K562 (cell line): ENCODE results near the gene C12orf75. TPM values are rescaled to one million over a fixed set of nuclear protein-coding genes. Genes with fewer than 3 reads are reported as not detected.

ENCODE experiments used
- ATAC-seq: fragments of 200-7000 bp; cut with Tn5 transposase; 3 replicates; pipeline ENCODE4 v1.9.1; 2020; ENCODE audit warnings: moderate library complexity
- BruUV-seq: library from RNA; stranded (reverse); fragments of 400-500 nt; replicated peaks from 2 replicates; lab custom pipeline; 2021; lab: Mats Ljungman, UMichigan
- CTCF ChIA-PET: fragments of 300-600 bp; formaldehyde crosslinking; extraction: SDS; loops from one replicate; lab custom pipeline; 2021; ENCODE audit warnings: low intra/inter-chr PET ratio; lab: Yijun Ruan, JAX
- POLR2A ChIA-PET: fragments of 300-600, 350-650 bp; sonication (Branson Sonifier 250); formaldehyde crosslinking; extraction: SDS; loops from one replicate; lab custom pipeline; 2021; ENCODE audit warnings: antibody characterized with exemption, inconsistent platforms; lab: Yijun Ruan, JAX
- DNase-seq, 4 experiments: peaks; one replicate each; pipeline versions ENCODE4 v3.0.0 to v3.0.0-alpha.2; 2011 to 2018; ENCODE audit warnings: low spot score in 3 of 4, mixed read lengths in 3 of 4; ENCODE audit errors: extremely low read depth in 1 of 4
- FAIRE-seq: peaks from 2 replicates; lab custom pipeline; 2011; peaks lifted over from hg19 to GRCh38; lab: Jason Lieb, UNC
- H2AFZ ChIP-seq: 2 replicates; pipeline ENCODE4 v1.6.0; 2011; ENCODE audit warnings: low read depth, low read length, control low read depth, inconsistent platforms
- H3K27ac ChIP-seq: fragments of 200-600 bp; 3 replicates; pipeline ENCODE4 v1.8.0; 2011; ENCODE audit warnings: low read depth, mild to moderate bottlenecking, control low read depth, inconsistent platforms, low read length, moderate library complexity, mixed read lengths; ENCODE audit errors: extremely low read depth
- H3K27me3 ChIP-seq, 2 experiments: fragments of 300-600 bp in 1 of 2; 2 replicates in 1 of 2; 3 replicates in 1 of 2; pipeline versions ENCODE4 v1.6.0 to v1.8.0; 2011; ENCODE audit warnings: inconsistent platforms in 2 of 2, low read length in 2 of 2, mild to moderate bottlenecking in 1 of 2, mixed read lengths in 1 of 2, moderate library complexity in 1 of 2; ENCODE audit not compliant: control insufficient read depth in 2 of 2, insufficient read depth in 2 of 2
- H3K36me3 ChIP-seq: fragments of 300-600 bp; 3 replicates; pipeline ENCODE4 v1.8.0; 2011; ENCODE audit warnings: mild to moderate bottlenecking, low read length, inconsistent platforms; ENCODE audit not compliant: control insufficient read depth, insufficient read depth
- H3K4me1 ChIP-seq, 2 experiments: fragments of 200-600 bp in 1 of 2; replicated peaks in 1 of 2; 2 replicates in 1 of 2; 3 replicates in 1 of 2; pipeline versions ENCODE4 v1.5.1 to v1.8.0; 2011; ENCODE audit warnings: inconsistent platforms in 2 of 2, low read length in 2 of 2, mild to moderate bottlenecking in 1 of 2, mixed read lengths in 1 of 2, moderate library complexity in 1 of 2; ENCODE audit not compliant: control insufficient read depth in 2 of 2, insufficient read depth in 2 of 2
- H3K4me2 ChIP-seq: 2 replicates; pipeline ENCODE4 v1.6.1; 2011; ENCODE audit warnings: low read length, control low read depth, inconsistent platforms, mixed read lengths; ENCODE audit not compliant: insufficient read depth
- H3K4me3 ChIP-seq: fragments of 200-600 bp; sonication (generic), shearing (Covaris generic); 2 replicates; pipeline ENCODE4 v1.5.1; 2016; ENCODE audit warnings: control low read depth, inconsistent platforms
- H3K79me2 ChIP-seq: fragments of 200-600 bp; 3 replicates; pipeline ENCODE4 v1.8.0; 2011; ENCODE audit warnings: low read length, inconsistent platforms; ENCODE audit not compliant: control insufficient read depth, insufficient read depth
- H3K9ac ChIP-seq, 2 experiments: 2 replicates each; pipeline versions ENCODE4 v1.6.0 to v1.6.1; 2011; ENCODE audit warnings: low read depth in 2 of 2, low read length in 2 of 2, control low read depth in 1 of 2, inconsistent platforms in 1 of 2, mild to moderate bottlenecking in 1 of 2, mixed read lengths in 1 of 2; ENCODE audit not compliant: insufficient read depth in 1 of 2
- H3K9me1 ChIP-seq: one replicate; pipeline ENCODE4 v1.6.0; 2011; ENCODE audit warnings: inconsistent platforms, mild to moderate bottlenecking, low read length, moderate library complexity; ENCODE audit not compliant: control insufficient read depth, insufficient read depth
- H3K9me3 ChIP-seq: replicated peaks from 2 replicates; pipeline ENCODE4 v1.5.1; 2011; ENCODE audit warnings: low read depth, low read length, inconsistent platforms; ENCODE audit not compliant: control insufficient read depth, insufficient read depth
- H4K20me1 ChIP-seq: replicated peaks from 2 replicates; pipeline ENCODE4 v1.6.1; 2011; ENCODE audit warnings: low read length, inconsistent platforms, mixed read lengths; ENCODE audit not compliant: control insufficient read depth, insufficient read depth
- DDX20 ChIP-seq: fragments of 450-650 bp; IDR thresholded peaks from 2 replicates; pipeline ENCODE4 v1.6.1; 2016; ENCODE audit warnings: missing genetic modification characterization, low read depth, mild to moderate bottlenecking, missing compliant biosample characterization, moderate library complexity
- GATAD2A ChIP-seq: fragments of 450-650 bp; IDR thresholded peaks from 2 replicates; pipeline ENCODE4 v1.6.1; 2017
- HMG20B ChIP-seq: fragments of 250-450 bp; sonication (Bioruptor Pico); IDR thresholded peaks from 2 replicates; pipeline ENCODE4 v1.5.0; 2021; ENCODE audit warnings: mild to moderate bottlenecking
- NBN ChIP-seq: fragments of 450-650 bp; IDR thresholded peaks from 2 replicates; pipeline ENCODE4 v1.6.1; 2016; ENCODE audit warnings: low read depth, mild to moderate bottlenecking
- NR3C1 ChIP-seq: sonication (generic); formaldehyde crosslinking; IDR thresholded peaks from 2 replicates; pipeline ENCODE4 v1.8.1; 2022; ENCODE audit warnings: missing genetic modification reagents
- RBFOX2 ChIP-seq: fragments of 200-400 bp; formaldehyde crosslinking; IDR thresholded peaks from 2 replicates; pipeline ENCODE4 v1.6.1; 2017; ENCODE audit warnings: low read depth, mild to moderate bottlenecking, low read length, moderate library complexity
- TAF7 ChIP-seq: fragments of 450-650 bp; IDR thresholded peaks from 2 replicates; pipeline ENCODE4 v1.6.1; 2016; ENCODE audit warnings: missing genetic modification characterization, missing compliant biosample characterization
- ZKSCAN3 ChIP-seq: fragments of 250-450 bp; sonication (Bioruptor Pico); IDR thresholded peaks from 2 replicates; pipeline ENCODE4 v1.4.0; 2020
- ZNF140 ChIP-seq: fragments of 250-450 bp; sonication (Bioruptor Pico); IDR thresholded peaks from 2 replicates; pipeline ENCODE4 v1.8.0; 2021; ENCODE audit warnings: moderate library complexity, mild to moderate bottlenecking, inconsistent platforms
- ZNF217 ChIP-seq: sonication (generic); formaldehyde crosslinking; IDR thresholded peaks from 2 replicates; pipeline ENCODE4 v1.8.0; 2022; ENCODE audit warnings: mild to moderate bottlenecking, missing genetic modification reagents
- ZNF232 ChIP-seq: sonication (generic); formaldehyde crosslinking; IDR thresholded peaks from 2 replicates; pipeline ENCODE4 v1.8.0; 2022; ENCODE audit warnings: mild to moderate bottlenecking, missing genetic modification reagents
- WGBS: fragments of 100-300 bp; shearing (Covaris generic); methylation state at CpG from one replicate; pipeline ENCODE4 v1.1.6; 2016; ENCODE audit warnings: low coverage, mixed read lengths; ENCODE audit not compliant: insufficient coverage; ENCODE audit errors: missing lambda C conversion rate; 5-methylcytosine and 5-hydroxymethylcytosine counted together
- in situ Hi-C: fragments of 300-500 bp; cut with MboI; formaldehyde crosslinking; loops from 4 replicates; pipeline ENCODE4 v1.15.0; 2018; ENCODE audit warnings: inconsistent platforms, mixed read lengths
- intact Hi-C: fragments of 100-400 bp; cut with micrococcal nuclease; formaldehyde crosslinking; loops from 2 replicates; pipeline ENCODE4 v1.14.2; 2022
- polyA plus RNA-seq, 8 experiments: library from polyadenylated mRNA; depleted of rRNA in 4 of 8; stranded (reverse) in 5 of 8; unstranded in 3 of 8; fragments of >200 nt; fragmentation: Nextera tagmentation in 2 of 8; fragmentation: Illumina TruSeq in 1 of 8; extraction: Ambion mirVana in 2 of 8; extraction: Trizol in 1 of 8; gene quantifications; 2 replicates each; pipeline versions ENCODE4 v1.2.1 to v1.2.3, GENCODE V29; 2011 to 2014; ENCODE audit warnings: inconsistent platforms in 1 of 8, missing spikeins in 1 of 8
- total RNA-seq, 7 experiments: library from RNA; depleted of rRNA in 6 of 7; stranded (reverse); fragments of >200 nt in 6 of 7; fragmentation: Illumina TruSeq in 2 of 7; extraction: Trizol in 2 of 7; gene quantifications; 2 replicates each; pipeline versions ENCODE4 v1.2.1 to v1.2.3, GENCODE V29; 2011 to 2021; ENCODE audit warnings: low replicate concordance in 1 of 7
- TF ChIP-seq, protein P1 (sequence below): sonication (generic); formaldehyde crosslinking; IDR thresholded peaks from 2 replicates; pipeline ENCODE4 v1.5.0; 2020; ENCODE audit warnings: missing genetic modification reagents

The C12orf75 gene
- total and polyA plus RNA-seq, 9 of the 15 experiments (the other 6 are each of a cell fraction or from before 2014, with no cell fraction given): 0.06 to 0.82 (median 0.26) TPM; not detected in 3

DNA sequence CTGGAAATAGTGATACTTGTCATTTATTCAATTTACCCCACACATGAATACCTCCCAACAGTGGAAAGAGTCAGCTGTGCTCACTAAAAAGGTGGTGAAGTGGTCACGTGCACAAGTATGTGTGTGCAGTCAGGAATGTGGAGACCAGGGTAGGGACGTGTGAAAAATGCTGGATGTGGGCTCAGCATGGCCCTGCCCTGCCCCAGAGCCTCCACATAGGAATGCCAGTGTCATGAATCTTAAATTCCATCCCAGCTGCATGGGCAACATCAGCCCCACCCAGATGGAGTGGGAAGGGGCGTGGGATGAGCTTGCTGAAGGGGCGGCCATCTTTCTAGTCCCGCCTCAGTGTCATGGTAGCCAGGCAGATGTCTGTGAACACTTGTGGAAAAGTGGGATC is 87.7 kb downstream of the C12orf75 start:
- ATAC-seq (no peak), FAIRE-seq (no peak)
- no TSS peak for BruUV-seq

More for the DNA sequence above, 87.7 kb downstream of the C12orf75 start:
- 0% methylated on average over 5 of the region's 5 CpGs for WGBS
- Histone ChIP-seq H2AFZ (no peak overlapping the region), H3K36me3 (no peaks in the 10 kb centered on the region), H3K27me3 (0 out of 5 replicates have a peak, but pooled peaks cover 0 to 2% of the 10 kb centered on the region in 2 experiments), H3K9ac (no peak overlapping the region), H3K9me1 (no peaks in the 10 kb centered on the region)
- in situ Hi-C loops: loop anchor here (10.0 kb wide), 1 partner anchor 807 kb away; no protein-coding TSS in a partner anchor
- no peak for TF ChIP-seq ZNF217 (CRISPR knock-in tag)
- TF ChIP-seq ZKSCAN3: no peak
- TF ChIP-seq HMG20B (CRISPR knock-in tag): no peak
- TF ChIP-seq TAF7 (tag): no peak
- no peak for TF ChIP-seq RBFOX2
- no peak for TF ChIP-seq ZNF232 (CRISPR knock-in tag)
- TF ChIP-seq NBN: no peak
- TF ChIP-seq NR3C1: no peak
- TF ChIP-seq GATAD2A: no peak
- no peak for TF ChIP-seq ZNF140 (CRISPR knock-in tag)
- TF ChIP-seq, protein P1, sequence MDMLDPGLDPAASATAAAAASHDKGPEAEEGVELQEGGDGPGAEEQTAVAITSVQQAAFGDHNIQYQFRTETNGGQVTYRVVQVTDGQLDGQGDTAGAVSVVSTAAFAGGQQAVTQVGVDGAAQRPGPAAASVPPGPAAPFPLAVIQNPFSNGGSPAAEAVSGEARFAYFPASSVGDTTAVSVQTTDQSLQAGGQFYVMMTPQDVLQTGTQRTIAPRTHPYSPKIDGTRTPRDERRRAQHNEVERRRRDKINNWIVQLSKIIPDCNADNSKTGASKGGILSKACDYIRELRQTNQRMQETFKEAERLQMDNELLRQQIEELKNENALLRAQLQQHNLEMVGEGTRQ (CRISPR knock-in tag): no peak
- TF ChIP-seq DDX20 (tag): no peak
- TF ChIP-seq, all 486 proteins: peak for 0
- H3K79me2 ChIP-seq: no peaks in the 10 kb centered on the region
- H3K4me1 ChIP-seq: no peaks in the 10 kb centered on the region
- DNase-seq: no peak
- no peak overlapping the region for H3K4me2 ChIP-seq
- no peak overlapping the region for H3K27ac ChIP-seq
- no peaks in the 10 kb centered on the region for H3K9me3 ChIP-seq
- ChIA-PET CTCF (no interaction called here), POLR2A (interaction anchor here (0.6 kb wide), 1 partner anchor 829 kb away, joined by 4 read pairs; the partner anchor contains the start of gene CKAP4)
- intact Hi-C loops: loop anchor here (10.0 kb wide), 1 partner anchor 867 kb away; no protein-coding TSS in a partner anchor
- no peak overlapping the region for H3K4me3 ChIP-seq
- no peaks in the 10 kb centered on the region for H4K20me1 ChIP-seq
